ENCODE results near the gene SLC25A5. TPM values are rescaled to one million over a fixed set of nuclear protein-coding genes. Genes with fewer than 3 reads are reported as not detected.

Gene SLC25A5
- total and polyA plus RNA-seq, 2 experiments from 2014 or later, result 104 to 150 TPM

GRCh38 chrX:119477812-119478232 is 9.6 kb downstream of the SLC25A5 start:
- TF ChIP-seq EZH2 (IDR thresholded peaks at IDR 0.05; ENCODE audit: insufficient read depth, poor library complexity, severe bottlenecking) (no peak), EZH2phosphoT487 (IDR thresholded peaks at IDR 0.05; ENCODE audit: insufficient read depth, low read depth) (no peak)
- H3K9me3 ChIP-seq (ENCODE audit: low read depth), result no peaks in the 10 kb centered on the region
- peak overlapping the region; percentile 33; the same call in 1 of the 2 replicates for H3K4me3 ChIP-seq
- peak overlapping the region; percentile 66 for H3K4me2 ChIP-seq (ENCODE audit: unreplicated experiment)
- H4K20me1 ChIP-seq (ENCODE audit: insufficient read depth), result no peaks in the 10 kb centered on the region
- H3K4me1 ChIP-seq (ENCODE audit: insufficient read depth), result peaks cover 13% of the 10 kb centered on the region; the same call in 1 of the 2 replicates
- peak overlapping the region; percentile 37; the same call in 1 of the 2 replicates for H3K27ac ChIP-seq
- WGBS, 2 experiments (ENCODE audit: low coverage in 1 of 2, low lambda C conversion rate in 2 of 2, missing lambda C conversion rate in 2 of 2), result 33% methylated on average over 3 of the region's 3 CpGs
- H3K9me2 ChIP-seq (ENCODE audit: insufficient read depth), result no peaks in the 10 kb centered on the region
- in situ Hi-C loops (cut with MboI), result no loop called here
- no peaks in the 10 kb centered on the region for H3K27me3 ChIP-seq (replicated peaks; ENCODE audit: insufficient read depth)
- H3K36me3 ChIP-seq (ENCODE audit: low read depth), result no peaks in the 10 kb centered on the region
- DNase-seq, result peak; percentile 87
- peaks cover 20% of the 10 kb centered on the region for H3F3A ChIP-seq (ENCODE audit: insufficient read depth)
- H3K79me2 ChIP-seq (ENCODE audit: insufficient read depth), result no peaks in the 10 kb centered on the region
- 0 out of 2 replicates have a peak overlapping the region, but pooled peaks have one; percentile 38 for H2AFZ ChIP-seq
- peak overlapping the region; percentile 34 for H3K9ac ChIP-seq

DNA sequence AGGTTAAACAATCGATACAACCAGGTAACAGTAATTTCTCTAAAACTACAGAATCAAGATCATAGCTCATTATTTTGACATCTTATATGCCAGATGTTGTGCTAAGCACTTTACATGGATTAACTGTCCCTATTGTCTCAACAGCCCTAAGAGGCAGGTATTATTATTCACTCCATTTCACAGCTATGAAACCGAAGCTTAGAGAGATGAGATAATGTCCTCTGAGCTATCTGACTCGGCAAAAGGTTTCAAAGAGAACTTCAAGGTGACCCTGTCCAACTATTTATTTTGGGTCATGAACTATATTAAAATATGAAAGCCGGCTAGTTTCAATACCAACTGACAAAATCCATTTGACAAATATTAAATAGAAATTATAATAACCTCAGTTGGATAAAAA is 10.3 kb downstream of the SLC25A5 start:
- no peak overlapping the region for H3K4me2 ChIP-seq (ENCODE audit: unreplicated experiment)
- 92 to 100% methylated on average over 4 of the region's 4 CpGs for WGBS, 2 experiments (ENCODE audit: low coverage in 1 of 2, low lambda C conversion rate in 2 of 2, missing lambda C conversion rate in 2 of 2)
- no peaks in the 10 kb centered on the region for H3K9me2 ChIP-seq (ENCODE audit: insufficient read depth)
- in situ Hi-C loops (cut with MboI), result no loop called here
- no peaks in the 10 kb centered on the region for H3K9me3 ChIP-seq (ENCODE audit: low read depth)
- H3F3A ChIP-seq (ENCODE audit: insufficient read depth), result peaks cover 20% of the 10 kb centered on the region
- H2AFZ ChIP-seq, result no peak overlapping the region
- H3K4me3 ChIP-seq, result no peak overlapping the region
- no peaks in the 10 kb centered on the region for H3K36me3 ChIP-seq (ENCODE audit: low read depth)
- no peaks in the 10 kb centered on the region for H3K27me3 ChIP-seq (replicated peaks; ENCODE audit: insufficient read depth)
- no peak overlapping the region for H3K27ac ChIP-seq
- peak overlapping the region; percentile 34 for H3K9ac ChIP-seq
- peaks cover 13% of the 10 kb centered on the region; the same call in 1 of the 2 replicates for H3K4me1 ChIP-seq (ENCODE audit: insufficient read depth)
- no peak for DNase-seq
- H3K79me2 ChIP-seq (ENCODE audit: insufficient read depth), result no peaks in the 10 kb centered on the region
- TF ChIP-seq EZH2phosphoT487 (IDR thresholded peaks at IDR 0.05; ENCODE audit: insufficient read depth, low read depth), result no peak
- TF ChIP-seq EZH2 (IDR thresholded peaks at IDR 0.05; ENCODE audit: insufficient read depth, poor library complexity, severe bottlenecking), result no peak
- H4K20me1 ChIP-seq (ENCODE audit: insufficient read depth), result no peaks in the 10 kb centered on the region

DNA sequence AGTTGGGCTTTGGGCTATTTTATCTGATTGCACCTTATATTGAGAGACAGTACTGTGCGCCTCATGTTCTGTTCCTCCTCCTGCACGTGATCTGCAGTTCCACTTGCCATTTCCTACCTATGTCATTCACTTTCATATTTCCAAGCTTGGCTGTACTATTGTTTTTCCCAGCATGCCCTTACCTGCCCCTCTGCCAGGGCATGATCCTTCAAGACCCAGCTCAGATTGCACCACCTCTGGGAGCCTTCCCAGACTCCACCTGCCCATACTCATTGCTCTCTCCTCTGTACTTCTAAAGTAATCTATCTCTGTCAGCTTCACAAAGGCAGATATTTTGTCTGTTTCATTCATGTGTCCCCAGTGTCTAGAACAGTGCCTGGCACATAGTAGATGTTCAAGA is 11.6 kb downstream of the SLC25A5 start:
- in situ Hi-C loops (cut with MboI), result no loop called here
- 88 to 100% methylated on average over 2 of the region's 2 CpGs for WGBS, 2 experiments (ENCODE audit: low coverage in 1 of 2, low lambda C conversion rate in 2 of 2, missing lambda C conversion rate in 2 of 2)

DNA sequence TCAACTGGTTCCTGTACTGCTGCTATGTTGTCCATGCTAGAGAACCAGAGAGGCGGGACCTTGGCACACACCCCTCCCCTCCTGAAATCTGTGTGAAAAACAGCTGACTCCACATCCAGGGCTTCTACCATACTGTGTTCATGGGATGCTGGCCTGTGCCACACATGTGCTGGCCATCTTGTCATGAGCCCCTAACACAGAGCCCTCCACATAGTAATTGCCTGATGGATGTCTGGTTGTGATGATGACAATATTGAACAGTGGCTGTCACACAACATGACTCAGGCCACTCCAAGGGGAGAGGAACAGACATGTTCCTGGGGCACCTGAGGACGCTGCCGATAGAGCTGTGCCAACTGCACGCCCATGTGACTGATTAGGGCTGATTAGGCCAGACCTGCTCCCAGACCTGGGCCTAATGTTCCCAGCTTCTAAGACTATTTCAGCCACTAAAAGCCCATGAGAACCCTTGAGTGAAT is 13.1 kb downstream of the SLC25A5 start:
- no peak overlapping the region for H3K27ac ChIP-seq
- H3K27me3 ChIP-seq (replicated peaks; ENCODE audit: insufficient read depth), result no peaks in the 10 kb centered on the region
- H3K9me3 ChIP-seq (ENCODE audit: low read depth), result no peaks in the 10 kb centered on the region
- in situ Hi-C loops (cut with MboI), result no loop called here
- WGBS, 2 experiments (ENCODE audit: low coverage in 1 of 2, low lambda C conversion rate in 2 of 2, missing lambda C conversion rate in 2 of 2), result 83 to 86% methylated on average over 4 of the region's 4 CpGs
- H3K4me2 ChIP-seq (ENCODE audit: unreplicated experiment), result no peak overlapping the region
- TF ChIP-seq EZH2 (IDR thresholded peaks at IDR 0.05; ENCODE audit: insufficient read depth, poor library complexity, severe bottlenecking) (no peak), EZH2phosphoT487 (IDR thresholded peaks at IDR 0.05; ENCODE audit: insufficient read depth, low read depth) (no peak)
- no peak overlapping the region for H3K4me3 ChIP-seq
- no peaks in the 10 kb centered on the region for H3K36me3 ChIP-seq (ENCODE audit: low read depth)
- H3K9me2 ChIP-seq (ENCODE audit: insufficient read depth), result no peaks in the 10 kb centered on the region
- peaks cover 10% of the 10 kb centered on the region; the same call in 1 of the 2 replicates for H3K4me1 ChIP-seq (ENCODE audit: insufficient read depth)
- no peak overlapping the region for H3K9ac ChIP-seq
- H3F3A ChIP-seq (ENCODE audit: insufficient read depth), result peaks cover 15% of the 10 kb centered on the region
- DNase-seq, result no peak
- no peaks in the 10 kb centered on the region for H3K79me2 ChIP-seq (ENCODE audit: insufficient read depth)
- H2AFZ ChIP-seq, result no peak overlapping the region
- H4K20me1 ChIP-seq (ENCODE audit: insufficient read depth), result no peaks in the 10 kb centered on the region

More for the DNA sequence above, 11.6 kb downstream of the SLC25A5 start:
- no peak overlapping the region for H3K4me3 ChIP-seq
- no peak overlapping the region for H3K4me2 ChIP-seq (ENCODE audit: unreplicated experiment)
- H3K9me2 ChIP-seq (ENCODE audit: insufficient read depth), result no peaks in the 10 kb centered on the region
- peaks cover 20% of the 10 kb centered on the region for H3F3A ChIP-seq (ENCODE audit: insufficient read depth)
- DNase-seq, result no peak
- H3K27ac ChIP-seq, result no peak overlapping the region
- no peaks in the 10 kb centered on the region for H3K9me3 ChIP-seq (ENCODE audit: low read depth)
- no peak for TF ChIP-seq EZH2phosphoT487 (IDR thresholded peaks at IDR 0.05; ENCODE audit: insufficient read depth, low read depth)
- TF ChIP-seq EZH2 (IDR thresholded peaks at IDR 0.05; ENCODE audit: insufficient read depth, poor library complexity, severe bottlenecking), result no peak
- H3K36me3 ChIP-seq (ENCODE audit: low read depth), result no peaks in the 10 kb centered on the region
- peaks cover 13% of the 10 kb centered on the region; the same call in 1 of the 2 replicates for H3K4me1 ChIP-seq (ENCODE audit: insufficient read depth)
- H3K9ac ChIP-seq, result no peak overlapping the region
- H3K79me2 ChIP-seq (ENCODE audit: insufficient read depth), result no peaks in the 10 kb centered on the region
- H2AFZ ChIP-seq, result no peak overlapping the region
- H4K20me1 ChIP-seq (ENCODE audit: insufficient read depth), result no peaks in the 10 kb centered on the region
- no peaks in the 10 kb centered on the region for H3K27me3 ChIP-seq (replicated peaks; ENCODE audit: insufficient read depth)
